Lung (tissue), 12 donors: ENCODE data around the gene GRK1. TPM values are rescaled to one million over a fixed set of nuclear protein-coding genes. Genes with fewer than 3 reads are reported as not detected.

Experiments
- ATAC-seq: fragments of 200-7000 bp; cut with Tn5 transposase; one replicate; pipeline ENCODE4 v1.9.1; 2020; ENCODE audit warnings: moderate number of reproducible peaks; ENCODE audit not compliant: insufficient read depth, low FRiP score
- DNase-seq, 3 donors: peaks; one replicate each; pipeline ENCODE4 v3.0.0-alpha.2; 2013 to 2017
- H3K27ac ChIP-seq, 2 donors: one replicate each; pipeline ENCODE4 v1.5.1; 2013; ENCODE audit warnings: mild to moderate bottlenecking in 2 of 2, moderate library complexity in 2 of 2, control low read depth in 1 of 2, inconsistent platforms in 1 of 2, low read depth in 1 of 2, low read length in 1 of 2
- H3K27me3 ChIP-seq, 3 donors: one replicate each; pipeline ENCODE4 v1.5.1; 2013; ENCODE audit warnings: low read length in 2 of 3; ENCODE audit not compliant: control insufficient read depth in 3 of 3, insufficient read depth in 3 of 3
- H3K36me3 ChIP-seq, 4 donors: one replicate each; pipeline ENCODE4 v1.5.1; 2013; ENCODE audit warnings: low read length in 4 of 4, mild to moderate bottlenecking in 1 of 4, moderate library complexity in 1 of 4; ENCODE audit not compliant: control insufficient read depth in 4 of 4, insufficient read depth in 4 of 4
- H3K4me1 ChIP-seq, 5 donors: one replicate each; pipeline ENCODE4 v1.5.1; 2013; ENCODE audit warnings: low read length in 5 of 5, mild to moderate bottlenecking in 2 of 5, moderate library complexity in 1 of 5; ENCODE audit not compliant: control insufficient read depth in 5 of 5, insufficient read depth in 5 of 5
- H3K4me3 ChIP-seq: one replicate; pipeline ENCODE4 v1.5.1; 2013; ENCODE audit warnings: mild to moderate bottlenecking, control low read depth, moderate library complexity
- H3K9ac ChIP-seq, 2 donors: one replicate each; pipeline ENCODE4 v1.5.1; 2013; ENCODE audit warnings: low read length in 2 of 2, control low read depth in 1 of 2; ENCODE audit not compliant: insufficient read depth in 1 of 2
- H3K9me3 ChIP-seq, 4 donors: one replicate each; pipeline ENCODE4 v1.5.1; 2013; ENCODE audit warnings: low read length in 3 of 4, mild to moderate bottlenecking in 1 of 4, moderate library complexity in 1 of 4; ENCODE audit not compliant: control insufficient read depth in 4 of 4, insufficient read depth in 3 of 4
- WGBS, 2 donors: extraction: QIAGEN DNeasy Blood & Tissue Kit; methylation state at CpG; one replicate each; pipeline ENCODE4 v1.1.7; 2013; 5-methylcytosine and 5-hydroxymethylcytosine counted together
- polyA plus RNA-seq, 2 donors: library from polyadenylated mRNA; stranded (reverse); fragments of 200-250 nt; gene quantifications; one replicate each; pipeline ENCODE4 v1.2.1, GENCODE V29; 2013
- total RNA-seq, 2 donors: library from RNA; depleted of rRNA in 1 of 2; stranded (reverse); fragments of >200 nt in 1 of 2; gene quantifications; one replicate each; pipeline ENCODE4 v1.2.1, GENCODE V29; 2014 to 2021
- TF ChIP-seq, protein P1 (sequence below): IDR thresholded peaks from 2 replicates; pipeline ENCODE4 v1.5.1; 2012; ENCODE audit warnings: mild to moderate bottlenecking; ENCODE audit errors: control extremely low read depth, extremely low read depth
- donor health status: control.
- donor health status: control.
- donor health status: Bipolar disorder and iron deficiency.
- donor health status: healthy.
- donor health status: DM: yes; HTN: yes; CAD: no.

Gene GRK1
- total and polyA plus RNA-seq, 4 donors = 0.03 to 3.1 TPM; not detected in 2

DNA sequence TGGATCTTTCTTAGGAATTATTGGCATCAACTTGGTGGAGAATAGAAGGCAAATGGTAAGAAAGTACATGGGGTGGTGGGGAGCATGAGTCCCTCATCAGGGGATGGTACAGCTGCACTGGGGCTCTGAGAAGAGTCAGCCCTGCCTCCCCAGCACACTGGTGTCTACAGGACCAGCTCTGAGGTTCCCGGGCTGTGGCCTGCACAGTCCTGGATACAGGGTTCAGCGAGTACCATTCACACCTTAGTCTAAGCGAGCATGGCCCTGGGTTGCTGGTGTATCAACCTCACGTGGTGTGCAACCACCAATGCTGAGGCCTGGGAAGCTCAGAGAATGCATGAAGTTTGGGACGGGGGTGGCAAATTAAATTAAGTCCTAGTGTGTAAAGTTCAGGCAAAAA, 102.1 kb downstream of the GRK1 start:
- Histone ChIP-seq H3K4me1 (peaks cover 0 to 8% (median 0%) of the 10 kb centered on the region in 5 donors), H3K27ac (no peak overlapping the region), H3K36me3 (peaks cover 0 to 5% (median 0%) of the 10 kb centered on the region in 4 donors), H3K4me3 (no peak overlapping the region), H3K9ac (no peak overlapping the region), H3K9me3 (peaks cover 0 to 3% (median 0%) of the 10 kb centered on the region in 4 donors), H3K27me3 (peaks cover 0 to 2% (median 0%) of the 10 kb centered on the region in 3 donors)
- ATAC-seq (no peak), DNase-seq (no peak)
- WGBS, 2 donors = 83 to 87% methylated on average over 5 of the region's 5 CpGs
- TF ChIP-seq, protein P1, sequence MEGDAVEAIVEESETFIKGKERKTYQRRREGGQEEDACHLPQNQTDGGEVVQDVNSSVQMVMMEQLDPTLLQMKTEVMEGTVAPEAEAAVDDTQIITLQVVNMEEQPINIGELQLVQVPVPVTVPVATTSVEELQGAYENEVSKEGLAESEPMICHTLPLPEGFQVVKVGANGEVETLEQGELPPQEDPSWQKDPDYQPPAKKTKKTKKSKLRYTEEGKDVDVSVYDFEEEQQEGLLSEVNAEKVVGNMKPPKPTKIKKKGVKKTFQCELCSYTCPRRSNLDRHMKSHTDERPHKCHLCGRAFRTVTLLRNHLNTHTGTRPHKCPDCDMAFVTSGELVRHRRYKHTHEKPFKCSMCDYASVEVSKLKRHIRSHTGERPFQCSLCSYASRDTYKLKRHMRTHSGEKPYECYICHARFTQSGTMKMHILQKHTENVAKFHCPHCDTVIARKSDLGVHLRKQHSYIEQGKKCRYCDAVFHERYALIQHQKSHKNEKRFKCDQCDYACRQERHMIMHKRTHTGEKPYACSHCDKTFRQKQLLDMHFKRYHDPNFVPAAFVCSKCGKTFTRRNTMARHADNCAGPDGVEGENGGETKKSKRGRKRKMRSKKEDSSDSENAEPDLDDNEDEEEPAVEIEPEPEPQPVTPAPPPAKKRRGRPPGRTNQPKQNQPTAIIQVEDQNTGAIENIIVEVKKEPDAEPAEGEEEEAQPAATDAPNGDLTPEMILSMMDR = no peak

DNA sequence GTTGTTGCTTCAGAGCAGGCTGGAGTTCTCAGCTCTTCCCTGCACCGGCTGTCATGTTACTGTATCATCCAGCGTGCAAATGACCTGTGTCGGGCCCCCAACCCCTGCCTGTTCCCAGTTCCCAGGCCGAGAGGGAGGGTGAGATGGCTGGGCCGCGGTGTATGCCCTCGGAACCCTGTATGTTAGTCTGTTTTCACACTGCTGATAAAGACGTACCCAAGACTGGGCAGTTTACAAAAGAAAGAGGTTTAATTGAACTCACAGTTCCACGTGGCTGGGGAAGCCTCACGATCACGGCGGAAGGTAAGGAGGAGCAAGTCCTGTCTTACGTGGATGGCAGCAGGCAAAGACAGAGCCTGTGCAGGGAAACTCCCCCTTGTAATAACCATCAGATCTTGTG, 102.9 kb downstream of the GRK1 start:
- ATAC-seq (no peak), DNase-seq (no peak)
- WGBS, 2 donors = 80 to 85% methylated on average over 13 of the region's 13 CpGs
- Histone ChIP-seq H3K4me3 (no peak overlapping the region), H3K9me3 (peaks cover 0 to 4% (median 2%) of the 10 kb centered on the region in 4 donors), H3K27ac (no peak overlapping the region), H3K4me1 (peaks cover 0 to 14% (median 0%) of the 10 kb centered on the region in 5 donors), H3K36me3 (peaks cover 0 to 5% (median 0%) of the 10 kb centered on the region in 4 donors), H3K9ac (no peak overlapping the region), H3K27me3 (peaks cover 0 to 6% (median 4%) of the 10 kb centered on the region in 3 donors)
- TF ChIP-seq, protein P1 = no peak

DNA sequence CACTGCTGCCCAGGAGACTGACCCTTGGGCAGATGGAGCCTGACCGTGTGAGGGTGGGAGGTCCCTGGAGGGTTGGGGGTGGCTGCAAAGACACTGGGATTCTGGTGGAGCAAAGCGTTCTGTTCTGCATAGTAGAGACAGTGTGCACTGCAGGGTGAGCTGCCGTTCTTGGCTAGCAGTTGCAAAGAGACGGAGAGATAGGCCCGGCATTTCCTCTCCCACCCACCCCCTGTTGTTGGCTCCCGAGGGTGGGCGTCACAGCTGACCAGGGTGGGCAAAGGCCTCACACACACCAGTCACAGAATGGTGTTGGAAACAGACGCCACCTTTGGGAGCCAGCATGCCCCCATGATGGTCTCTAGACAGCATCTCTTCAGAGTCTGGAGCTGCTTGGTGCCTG, 103.4 kb downstream of the GRK1 start:
- peaks cover 0 to 4% (median 3%) of the 10 kb centered on the region in 4 donors for H3K9me3 ChIP-seq
- peaks cover 0 to 5% (median 0%) of the 10 kb centered on the region in 4 donors for H3K36me3 ChIP-seq
- H3K4me3 ChIP-seq = no peak overlapping the region
- peaks cover 0 to 13% (median 0%) of the 10 kb centered on the region in 5 donors for H3K4me1 ChIP-seq
- no peak overlapping the region for H3K9ac ChIP-seq
- WGBS, 2 donors = 87 to 92% methylated on average over 8 of the region's 8 CpGs
- no peak overlapping the region for H3K27ac ChIP-seq
- H3K27me3 ChIP-seq = peaks cover 0 to 6% (median 4%) of the 10 kb centered on the region in 3 donors
- ATAC-seq (no peak), DNase-seq (no peak)
- TF ChIP-seq, protein P1 = no peak

DNA sequence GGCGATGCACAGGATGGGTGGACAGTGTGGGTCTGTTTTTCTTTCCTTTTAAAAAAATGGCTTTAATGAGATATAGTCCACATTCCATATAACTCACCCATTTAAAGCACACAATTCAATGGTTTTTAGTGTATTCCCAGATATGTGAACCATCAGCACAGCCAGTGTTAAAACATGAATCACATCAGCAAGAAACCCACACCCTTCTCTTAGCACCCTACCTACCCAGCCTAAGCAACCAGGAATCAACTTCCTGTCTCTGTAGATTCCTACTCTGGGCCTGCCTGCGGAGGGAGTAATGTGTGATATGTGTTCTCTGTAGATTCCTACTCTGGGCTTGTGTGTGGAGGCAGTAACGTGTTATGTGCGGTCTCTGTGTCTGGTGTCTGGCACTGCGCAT, 103.9 kb downstream of the GRK1 start:
- TF ChIP-seq, protein P1 = no peak
- H3K9me3 ChIP-seq = peaks cover 0 to 4% (median 3%) of the 10 kb centered on the region in 4 donors
- H3K36me3 ChIP-seq = peaks cover 0 to 5% (median 0%) of the 10 kb centered on the region in 4 donors
- no peak overlapping the region for H3K4me3 ChIP-seq
- H3K4me1 ChIP-seq = peaks cover 0 to 11% (median 0%) of the 10 kb centered on the region in 5 donors
- ATAC-seq (no peak), DNase-seq (no peak)
- no peak overlapping the region for H3K9ac ChIP-seq
- H3K27ac ChIP-seq = no peak overlapping the region
- 94 to 96% methylated on average over 5 of the region's 5 CpGs for WGBS, 2 donors
- H3K27me3 ChIP-seq = peaks cover 0 to 6% (median 4%) of the 10 kb centered on the region in 3 donors
